ENCODE results near the gene SMIM5. TPM values are rescaled to one million over a fixed set of nuclear protein-coding genes. Genes with fewer than 3 reads are reported as not detected.
A peak's percentile ranks its signal among the peaks of the same experiment; 100 is the strongest.

Gene SMIM5
- total and polyA plus RNA-seq, 4 donors = 0.05 to 2.1 (median 0.71) TPM

GRCh38 chr17:75612906-75613626 is 20.2 kb upstream of the SMIM5 start:
- Histone ChIP-seq H3K27me3 (ENCODE audit: control insufficient read depth in 1 of 2, insufficient read depth in 2 of 2, low read length in 1 of 2) (no peaks in the 10 kb centered on the region), H3K4me1 (ENCODE audit: control insufficient read depth in 1 of 2, insufficient read depth in 2 of 2, low read length in 2 of 2) (no peaks in the 10 kb centered on the region), H3K27ac (ENCODE audit: low read depth in 1 of 2, low read length in 2 of 2) (no peak overlapping the region), H3K4me3 (ENCODE audit: low read length in 2 of 2) (no peak overlapping the region), H3K9me3 (ENCODE audit: control insufficient read depth, low read length) (no peaks in the 10 kb centered on the region), H3K36me3 (ENCODE audit: control insufficient read depth in 1 of 2, insufficient read depth in 2 of 2, low read length in 1 of 2) (no peaks in the 10 kb centered on the region)
- ATAC-seq (ENCODE audit: low FRiP score) = no peak
- no peak for DNase-seq
- intact Hi-C loops (cut with DNase I) = no loop called here
- WGBS, 2 donors = 88 to 90% methylated on average over 24 to 27 of the region's 27 CpGs

- H3K9me3 ChIP-seq (ENCODE audit: control insufficient read depth, low read length) = no peaks in the 10 kb centered on the region
- DNase-seq = peak in 1 of 2 donors; percentile 42
- H3K27me3 ChIP-seq (ENCODE audit: control insufficient read depth in 1 of 2, insufficient read depth in 2 of 2, low read length in 1 of 2) = no peaks in the 10 kb centered on the region
- no peak for ATAC-seq (ENCODE audit: low FRiP score)
- intact Hi-C loops (cut with DNase I) = no loop called here
- no peaks in the 10 kb centered on the region for H3K36me3 ChIP-seq (ENCODE audit: control insufficient read depth in 1 of 2, insufficient read depth in 2 of 2, low read length in 1 of 2)
- H3K27ac ChIP-seq (ENCODE audit: low read depth in 1 of 2, low read length in 2 of 2) = no peak overlapping the region
- no peak overlapping the region for H3K4me3 ChIP-seq (ENCODE audit: low read length in 2 of 2)
- WGBS, 2 donors = 87 to 88% methylated on average over 9 to 12 of the region's 12 CpGs
- no peaks in the 10 kb centered on the region for H3K4me1 ChIP-seq (ENCODE audit: control insufficient read depth in 1 of 2, insufficient read depth in 2 of 2, low read length in 2 of 2)
Measured at GRCh38 chr17:75614006-75614405, 19.2 kb upstream of the SMIM5 start.

DNA sequence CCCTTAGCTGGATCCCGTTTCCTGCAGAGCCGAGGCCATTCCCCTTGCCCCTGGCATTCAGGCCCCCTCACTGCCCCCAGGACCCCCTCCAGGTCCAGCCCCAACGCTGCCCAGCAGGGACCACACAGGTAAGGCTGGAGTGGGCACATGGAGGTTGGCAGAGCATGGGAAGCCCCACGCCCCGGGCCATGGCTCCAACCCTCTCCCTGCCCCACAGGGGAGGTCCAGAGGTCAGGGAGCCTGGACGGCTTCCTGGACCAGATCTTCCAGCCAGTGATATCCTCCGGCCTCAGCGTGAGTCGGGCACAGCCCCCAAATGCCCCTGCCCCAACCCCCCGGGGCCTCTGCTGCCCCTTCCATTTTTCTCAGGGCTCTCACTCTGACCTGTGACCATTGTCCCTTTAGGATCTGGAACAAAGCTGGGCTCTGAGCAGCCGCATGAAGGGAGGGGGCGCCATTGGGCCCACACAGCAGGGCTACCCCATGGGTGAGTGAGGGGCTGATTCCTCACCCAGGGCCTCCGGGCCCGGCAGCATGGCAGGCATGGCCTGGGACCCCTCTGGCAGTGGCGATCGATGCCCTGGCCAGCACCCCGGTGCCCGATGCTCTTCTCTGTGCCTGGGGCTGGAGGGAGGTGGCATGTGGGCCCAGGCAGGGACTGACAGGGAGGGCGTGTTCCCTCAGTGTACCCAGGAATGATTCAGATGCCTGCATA is 18.5 kb upstream of the SMIM5 start:
- WGBS, 2 donors = 87 to 90% methylated on average over 19 of the region's 19 CpGs
- Histone ChIP-seq H3K36me3 (ENCODE audit: control insufficient read depth in 1 of 2, insufficient read depth in 2 of 2, low read length in 1 of 2) (no peaks in the 10 kb centered on the region), H3K27me3 (ENCODE audit: control insufficient read depth in 1 of 2, insufficient read depth in 2 of 2, low read length in 1 of 2) (no peaks in the 10 kb centered on the region), H3K4me3 (ENCODE audit: low read length in 2 of 2) (no peak overlapping the region), H3K9me3 (ENCODE audit: control insufficient read depth, low read length) (no peaks in the 10 kb centered on the region), H3K27ac (ENCODE audit: low read depth in 1 of 2, low read length in 2 of 2) (no peak overlapping the region), H3K4me1 (ENCODE audit: control insufficient read depth in 1 of 2, insufficient read depth in 2 of 2, low read length in 2 of 2) (no peaks in the 10 kb centered on the region)
- intact Hi-C loops (cut with DNase I) = no loop called here
- DNase-seq (peak in 1 of 2 donors; percentile 41), ATAC-seq (ENCODE audit: low FRiP score) (no peak)

DNA sequence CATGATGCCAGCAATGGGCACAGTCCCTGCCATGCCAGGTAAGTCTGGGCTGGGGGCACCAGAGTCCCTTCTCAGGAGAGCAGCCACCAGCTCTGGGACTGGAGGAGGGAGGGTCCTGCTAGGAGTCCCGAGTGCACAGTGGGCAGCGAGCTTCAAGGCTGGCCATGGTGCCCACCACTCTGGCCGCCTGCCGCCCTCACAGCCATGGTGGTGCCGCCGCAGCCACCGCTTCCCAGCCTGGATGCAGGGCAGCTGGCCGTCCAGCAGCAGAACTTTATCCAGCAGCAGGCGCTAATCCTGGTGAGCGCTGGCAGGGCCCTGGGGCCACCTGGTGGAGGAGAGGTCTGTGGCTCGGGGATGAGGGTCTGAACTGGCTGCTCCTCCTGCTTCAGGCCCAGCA is 17.9 kb upstream of the SMIM5 start:
- no peaks in the 10 kb centered on the region for H3K36me3 ChIP-seq (ENCODE audit: control insufficient read depth in 1 of 2, insufficient read depth in 2 of 2, low read length in 1 of 2)
- no peaks in the 10 kb centered on the region for H3K4me1 ChIP-seq (ENCODE audit: control insufficient read depth in 1 of 2, insufficient read depth in 2 of 2, low read length in 2 of 2)
- H3K27ac ChIP-seq (ENCODE audit: low read depth in 1 of 2, low read length in 2 of 2) = no peak overlapping the region
- intact Hi-C loops (cut with DNase I) = no loop called here
- 91 to 94% methylated on average over 11 of the region's 11 CpGs for WGBS, 2 donors
- ATAC-seq (ENCODE audit: low FRiP score) = no peak
- no peaks in the 10 kb centered on the region for H3K27me3 ChIP-seq (ENCODE audit: control insufficient read depth in 1 of 2, insufficient read depth in 2 of 2, low read length in 1 of 2)
- no peaks in the 10 kb centered on the region for H3K9me3 ChIP-seq (ENCODE audit: control insufficient read depth, low read length)
- H3K4me3 ChIP-seq (ENCODE audit: low read length in 2 of 2) = no peak overlapping the region
- DNase-seq = peak in 1 of 2 donors; percentile 42

- no peaks in the 10 kb centered on the region for H3K9me3 ChIP-seq (ENCODE audit: control insufficient read depth, low read length)
- ATAC-seq (ENCODE audit: low FRiP score) (no peak), DNase-seq (peak in 1 of 2 donors; percentile 44)
- no peaks in the 10 kb centered on the region for H3K27me3 ChIP-seq (ENCODE audit: control insufficient read depth in 1 of 2, insufficient read depth in 2 of 2, low read length in 1 of 2)
- no peaks in the 10 kb centered on the region for H3K36me3 ChIP-seq (ENCODE audit: control insufficient read depth in 1 of 2, insufficient read depth in 2 of 2, low read length in 1 of 2)
- H3K4me1 ChIP-seq (ENCODE audit: control insufficient read depth in 1 of 2, insufficient read depth in 2 of 2, low read length in 2 of 2) = no peaks in the 10 kb centered on the region
- H3K4me3 ChIP-seq (ENCODE audit: low read length in 2 of 2) = no peak overlapping the region
- intact Hi-C loops (cut with DNase I) = no loop called here
- WGBS, 2 donors = 92 to 93% methylated on average over 23 to 24 of the region's 24 CpGs
- H3K27ac ChIP-seq (ENCODE audit: low read depth in 1 of 2, low read length in 2 of 2) = no peak overlapping the region
Measured at GRCh38 chr17:75616521-75617122, 16.6 kb upstream of the SMIM5 start.

- Histone ChIP-seq H3K27ac (ENCODE audit: low read depth in 1 of 2, low read length in 2 of 2) (no peak overlapping the region), H3K9me3 (ENCODE audit: control insufficient read depth, low read length) (no peaks in the 10 kb centered on the region), H3K4me3 (ENCODE audit: low read length in 2 of 2) (no peak overlapping the region), H3K27me3 (ENCODE audit: control insufficient read depth in 1 of 2, insufficient read depth in 2 of 2, low read length in 1 of 2) (no peaks in the 10 kb centered on the region), H3K4me1 (ENCODE audit: control insufficient read depth in 1 of 2, insufficient read depth in 2 of 2, low read length in 2 of 2) (no peaks in the 10 kb centered on the region), H3K36me3 (ENCODE audit: control insufficient read depth in 1 of 2, insufficient read depth in 2 of 2, low read length in 1 of 2) (no peaks in the 10 kb centered on the region)
- intact Hi-C loops (cut with DNase I) = no loop called here
- WGBS, 2 donors = 91 to 93% methylated on average over 16 of the region's 16 CpGs
- ATAC-seq (ENCODE audit: low FRiP score) = no peak
- no peak for DNase-seq
Measured at GRCh38 chr17:75617218-75617617, 16.0 kb upstream of the SMIM5 start.

DNA sequence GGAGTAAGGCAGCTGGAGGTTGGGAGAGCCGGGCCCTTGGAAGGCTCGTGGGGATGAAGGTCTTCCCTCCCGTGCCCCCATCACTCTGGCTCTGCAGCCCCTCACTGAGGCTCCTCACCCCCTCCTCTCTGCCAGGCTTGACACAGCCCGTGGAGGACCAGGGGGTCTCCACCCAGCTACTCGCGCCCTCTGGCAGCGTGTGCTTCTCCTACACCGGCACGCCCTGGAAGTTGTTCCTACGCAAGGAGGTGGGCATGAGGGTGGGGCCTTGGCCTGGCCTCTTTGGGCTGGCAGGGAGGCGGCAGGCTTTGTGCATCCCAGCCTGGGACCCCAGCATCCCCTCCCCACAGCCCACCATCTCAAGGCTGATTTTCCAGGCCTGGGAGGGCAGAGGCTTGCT is 15.6 kb upstream of the SMIM5 start:
- no peak overlapping the region for H3K27ac ChIP-seq (ENCODE audit: low read depth in 1 of 2, low read length in 2 of 2)
- no peak overlapping the region for H3K4me3 ChIP-seq (ENCODE audit: low read length in 2 of 2)
- no peaks in the 10 kb centered on the region for H3K9me3 ChIP-seq (ENCODE audit: control insufficient read depth, low read length)
- no peaks in the 10 kb centered on the region for H3K36me3 ChIP-seq (ENCODE audit: control insufficient read depth in 1 of 2, insufficient read depth in 2 of 2, low read length in 1 of 2)
- WGBS, 2 donors = 91 to 93% methylated on average over 11 of the region's 11 CpGs
- intact Hi-C loops (cut with DNase I) = no loop called here
- ATAC-seq (ENCODE audit: low FRiP score) (no peak), DNase-seq (no peak)
- H3K27me3 ChIP-seq (ENCODE audit: control insufficient read depth in 1 of 2, insufficient read depth in 2 of 2, low read length in 1 of 2) = no peaks in the 10 kb centered on the region
- H3K4me1 ChIP-seq (ENCODE audit: control insufficient read depth in 1 of 2, insufficient read depth in 2 of 2, low read length in 2 of 2) = no peaks in the 10 kb centered on the region

GRCh38 chr17:75619506-75620431 is 13.5 kb upstream of the SMIM5 start:
- WGBS, 2 donors = 74 to 79% methylated on average over 35 to 36 of the region's 36 CpGs
- Histone ChIP-seq H3K9me3 (ENCODE audit: control insufficient read depth, low read length) (no peaks in the 10 kb centered on the region), H3K4me1 (ENCODE audit: control insufficient read depth in 1 of 2, insufficient read depth in 2 of 2, low read length in 2 of 2) (no peaks in the 10 kb centered on the region), H3K36me3 (ENCODE audit: control insufficient read depth in 1 of 2, insufficient read depth in 2 of 2, low read length in 1 of 2) (no peaks in the 10 kb centered on the region), H3K27me3 (ENCODE audit: control insufficient read depth in 1 of 2, insufficient read depth in 2 of 2, low read length in 1 of 2) (no peaks in the 10 kb centered on the region), H3K4me3 (ENCODE audit: low read length in 2 of 2) (no peak overlapping the region), H3K27ac (ENCODE audit: low read depth in 1 of 2, low read length in 2 of 2) (no peak overlapping the region)
- intact Hi-C loops (cut with DNase I) = no loop called here
- DNase-seq = no peak
- no peak for ATAC-seq (ENCODE audit: low FRiP score)
